Activated CD8-positive, alpha-beta memory T cell treated with anti-CD3 and anti-CD28 coated beads, Interleukin-2, amount 50 U/mL, for 1 hour (primary cell): ENCODE results near the gene WWOX.

Experiments used
- DNase-seq: peaks from one replicate; pipeline ENCODE4 v3.0.0-alpha.2; 2020; ENCODE audit errors: extremely low read depth

The WWOX gene

GRCh38 chr16:78844682-78845081 is 745.2 kb downstream of the WWOX start:
- no peak for DNase-seq

- no peak for DNase-seq
These were observed 751.8 kb downstream of the WWOX start for GRCh38 chr16:78851266-78851665.

- DNase-seq: no peak
These were observed 752.7 kb downstream of the WWOX start for GRCh38 chr16:78852081-78852635.

- DNase-seq: no peak
These were observed 762.6 kb downstream of the WWOX start for GRCh38 chr16:78862022-78862421.

- DNase-seq: no peak
These were observed 767.1 kb downstream of the WWOX start for GRCh38 chr16:78866521-78866920.

GRCh38 chr16:78869492-78869891 is 770.0 kb downstream of the WWOX start:
- DNase-seq: no peak

- DNase-seq: no peak
These were observed 771.8 kb downstream of the WWOX start for GRCh38 chr16:78871241-78871640.

GRCh38 chr16:78876671-78877070 is 777.2 kb downstream of the WWOX start:
- no peak for DNase-seq

GRCh38 chr16:78877114-78877655 is 777.7 kb downstream of the WWOX start:
- no peak for DNase-seq

- no peak for DNase-seq
These were observed 779.1 kb downstream of the WWOX start for GRCh38 chr16:78878570-78878969.

GRCh38 chr16:78879011-78879410 is 779.6 kb downstream of the WWOX start:
- DNase-seq: no peak

GRCh38 chr16:78882150-78882549 is 782.7 kb downstream of the WWOX start:
- no peak for DNase-seq

- no peak for DNase-seq
These were observed 783.3 kb downstream of the WWOX start for GRCh38 chr16:78882751-78883150.

- DNase-seq: no peak
These were observed 784.8 kb downstream of the WWOX start for GRCh38 chr16:78884204-78884603.

GRCh38 chr16:78889346-78889745 is 789.9 kb downstream of the WWOX start:
- no peak for DNase-seq

GRCh38 chr16:78890373-78890895 is 791.0 kb downstream of the WWOX start:
- no peak for DNase-seq

GRCh38 chr16:78892951-78893733 is 793.7 kb downstream of the WWOX start:
- no peak for DNase-seq

- DNase-seq: no peak
These were observed 795.4 kb downstream of the WWOX start for GRCh38 chr16:78894886-78895285.

GRCh38 chr16:78895681-78896080 is 796.2 kb downstream of the WWOX start:
- DNase-seq: no peak

GRCh38 chr16:78896280-78896679 is 796.8 kb downstream of the WWOX start:
- no peak for DNase-seq

- no peak for DNase-seq
These were observed 797.8 kb downstream of the WWOX start for GRCh38 chr16:78897299-78897698.

- no peak for DNase-seq
These were observed 800.8 kb downstream of the WWOX start for GRCh38 chr16:78900044-78900811.
